CD14-positive monocyte (primary cell): ENCODE measurements around the gene USP48. TPM values are rescaled to one million over a fixed set of nuclear protein-coding genes. Genes with fewer than 3 reads are reported as not detected.

Source experiments
- DNase-seq, 3 donors: peaks; one replicate each; pipeline ENCODE4 v3.0.0-alpha.2; 2011 to 2022
- H2AFZ ChIP-seq: 2 replicates; pipeline ENCODE4 v1.6.0; 2012; ENCODE audit warnings: mild to moderate bottlenecking, low read depth, low read length, inconsistent platforms; ENCODE audit not compliant: insufficient read depth, poor library complexity, severe bottlenecking
- H3K27ac ChIP-seq, 2 donors: 1 replicate in 1 of 2; 2 replicates in 1 of 2; pipeline ENCODE4 v1.5.1; 2012 to 2013; ENCODE audit warnings: low read length in 2 of 2, control low read depth in 1 of 2, inconsistent platforms in 1 of 2, low read depth in 1 of 2, mild to moderate bottlenecking in 1 of 2
- H3K27me3 ChIP-seq, 2 donors: one replicate each; pipeline versions ENCODE4 v1.6.0 to v1.6.1; 2011 to 2013; ENCODE audit warnings: low read length in 2 of 2; ENCODE audit not compliant: control insufficient read depth in 2 of 2, insufficient read depth in 2 of 2
- H3K36me3 ChIP-seq, 2 donors: replicated peaks in 1 of 2; 1 replicate in 1 of 2; 2 replicates in 1 of 2; pipeline versions ENCODE4 v1.5.1 to v1.6.1; 2012 to 2013; ENCODE audit warnings: low read length in 2 of 2, control low read depth in 1 of 2, inconsistent platforms in 1 of 2, mild to moderate bottlenecking in 1 of 2; ENCODE audit not compliant: insufficient read depth in 2 of 2, control insufficient read depth in 1 of 2
- H3K4me1 ChIP-seq, 2 donors: 1 replicate in 1 of 2; 2 replicates in 1 of 2; pipeline versions ENCODE4 v1.5.1 to v1.6.1; 2012 to 2013; ENCODE audit warnings: low read length in 2 of 2, control low read depth in 1 of 2, inconsistent platforms in 1 of 2, mild to moderate bottlenecking in 1 of 2, moderate library complexity in 1 of 2; ENCODE audit not compliant: insufficient read depth in 2 of 2, control insufficient read depth in 1 of 2
- H3K4me2 ChIP-seq: replicated peaks from 2 replicates; pipeline ENCODE3; 2012; ENCODE audit warnings: low read length, moderate library complexity, mild to moderate bottlenecking; ENCODE audit not compliant: poor library complexity, severe bottlenecking; ENCODE audit errors: extremely low read depth
- H3K4me3 ChIP-seq, 3 experiments: fragments of 200-600 bp in 1 of 3; sonication (generic) in 1 of 3; replicated peaks in 1 of 3; 1 replicate in 2 of 3; 2 replicates in 1 of 3; pipeline ENCODE4 v1.5.1; 2011 to 2013; ENCODE audit warnings: low read length in 3 of 3, mild to moderate bottlenecking in 3 of 3, control low read depth in 2 of 3, low read depth in 2 of 3, inconsistent platforms in 1 of 3, moderate library complexity in 1 of 3
- H3K79me2 ChIP-seq: 2 replicates; pipeline ENCODE4 v1.6.0; 2012; ENCODE audit warnings: mild to moderate bottlenecking, control low read depth, inconsistent platforms, low read length, moderate library complexity; ENCODE audit not compliant: insufficient read depth
- H3K9ac ChIP-seq: 2 replicates; pipeline ENCODE4 v1.6.0; 2017; ENCODE audit warnings: low read length, mild to moderate bottlenecking; ENCODE audit not compliant: insufficient read depth, poor library complexity, severe bottlenecking
- H3K9me3 ChIP-seq, 2 donors: replicated peaks in 1 of 2; 1 replicate in 1 of 2; 2 replicates in 1 of 2; pipeline versions ENCODE4 v1.5.1 to v1.6.1; 2012 to 2013; ENCODE audit warnings: low read length in 2 of 2, control low read depth in 1 of 2; ENCODE audit not compliant: control insufficient read depth in 1 of 2, insufficient read depth in 1 of 2
- H4K20me1 ChIP-seq: 2 replicates; pipeline ENCODE4 v1.6.0; 2012; ENCODE audit warnings: mild to moderate bottlenecking, low read length, control low read depth, moderate library complexity; ENCODE audit not compliant: insufficient read depth
- H3K27ac Mint-ChIP-seq, 7 donors: one replicate each; pipeline ENCODE4 v1.8.0; 2020; ENCODE audit warnings: mild to moderate bottlenecking in 7 of 7, mixed read lengths in 7 of 7, moderate library complexity in 6 of 7, inconsistent platforms in 2 of 7
- H3K27me3 Mint-ChIP-seq, 3 donors: one replicate each; pipeline ENCODE4 v1.8.0; 2021 to 2022; ENCODE audit warnings: low read depth in 3 of 3, mild to moderate bottlenecking in 3 of 3, mixed read lengths in 3 of 3, moderate library complexity in 3 of 3, inconsistent platforms in 1 of 3
- H3K36me3 Mint-ChIP-seq, 2 donors: one replicate each; pipeline ENCODE4 v1.8.0; 2020; ENCODE audit warnings: mixed read lengths in 2 of 2, inconsistent platforms in 1 of 2, mild to moderate bottlenecking in 1 of 2
- H3K4me1 Mint-ChIP-seq: one replicate; pipeline ENCODE4 v1.8.0; 2020; ENCODE audit warnings: mild to moderate bottlenecking, mixed read lengths
- H3K4me3 Mint-ChIP-seq, 2 donors: one replicate each; pipeline ENCODE4 v1.8.0; 2020; ENCODE audit warnings: mild to moderate bottlenecking in 2 of 2, mixed read lengths in 2 of 2, moderate library complexity in 1 of 2
- H3K9me3 Mint-ChIP-seq, 7 donors: one replicate each; pipeline ENCODE4 v1.8.0; 2020 to 2022; ENCODE audit warnings: mixed read lengths in 7 of 7, mild to moderate bottlenecking in 6 of 7, moderate library complexity in 6 of 7, inconsistent platforms in 2 of 7
- WGBS: methylation state at CpG from one replicate; pipeline ENCODE4 v1.1.5; 2013; ENCODE audit warnings: missing lambda C conversion rate; ENCODE audit not compliant: insufficient coverage; 5-methylcytosine and 5-hydroxymethylcytosine counted together
- intact Hi-C, 2 donors: fragments of 100-400 bp; cut with micrococcal nuclease; formaldehyde crosslinking; loops; one replicate each; pipeline versions ENCODE4 v1.15.0 to v1.15.1; 2023
- polyA plus RNA-seq, 3 donors: library from polyadenylated mRNA; depleted of rRNA in 1 of 3; unstranded in 2 of 3; stranded (reverse) in 1 of 3; fragments of 300-500 nt in 2 of 3; fragments of >200 nt in 1 of 3; fragmentation: Illumina TruSeq in 2 of 3; gene quantifications; 1 replicate in 2 of 3; 2 replicates in 1 of 3; pipeline ENCODE4 v1.2.3, GENCODE V29; 2012 to 2021
- TF ChIP-seq, protein P1 (sequence below): fragments of 200-600 bp; IDR thresholded peaks from one replicate; pipeline ENCODE4 v1.8.0; 2022; ENCODE audit warnings: antibody characterized with exemption, mild to moderate bottlenecking

USP48 gene
- polyA plus RNA-seq, 3 donors = 26.5 to 40.2 (median 34.3) TPM

DNA sequence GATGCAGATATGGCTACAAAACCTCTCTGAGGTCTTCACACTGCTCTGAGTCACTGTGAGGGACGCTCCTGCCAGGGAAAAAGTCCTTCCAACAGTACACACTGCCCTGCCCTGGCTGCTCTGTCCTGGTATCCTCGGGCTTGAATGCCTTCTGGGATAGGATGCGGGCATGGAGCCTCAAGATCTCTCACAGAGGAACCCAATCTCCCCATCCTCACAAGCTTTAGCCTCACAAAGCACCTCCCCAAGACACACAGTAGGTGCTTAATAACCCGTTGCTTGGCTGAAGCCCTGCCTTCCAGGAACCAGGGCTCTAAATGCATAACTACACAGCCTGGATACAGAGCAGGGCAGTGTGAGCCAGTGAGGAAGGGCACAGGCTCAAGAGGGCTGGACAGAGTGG, 123.0 kb downstream of the USP48 start:
- 53% methylated on average over 3 of the region's 4 CpGs for WGBS
- Histone ChIP-seq H3K4me2 (no peak overlapping the region), H3K27me3 (peaks cover 6 to 13% of the 10 kb centered on the region in 2 donors)

DNA sequence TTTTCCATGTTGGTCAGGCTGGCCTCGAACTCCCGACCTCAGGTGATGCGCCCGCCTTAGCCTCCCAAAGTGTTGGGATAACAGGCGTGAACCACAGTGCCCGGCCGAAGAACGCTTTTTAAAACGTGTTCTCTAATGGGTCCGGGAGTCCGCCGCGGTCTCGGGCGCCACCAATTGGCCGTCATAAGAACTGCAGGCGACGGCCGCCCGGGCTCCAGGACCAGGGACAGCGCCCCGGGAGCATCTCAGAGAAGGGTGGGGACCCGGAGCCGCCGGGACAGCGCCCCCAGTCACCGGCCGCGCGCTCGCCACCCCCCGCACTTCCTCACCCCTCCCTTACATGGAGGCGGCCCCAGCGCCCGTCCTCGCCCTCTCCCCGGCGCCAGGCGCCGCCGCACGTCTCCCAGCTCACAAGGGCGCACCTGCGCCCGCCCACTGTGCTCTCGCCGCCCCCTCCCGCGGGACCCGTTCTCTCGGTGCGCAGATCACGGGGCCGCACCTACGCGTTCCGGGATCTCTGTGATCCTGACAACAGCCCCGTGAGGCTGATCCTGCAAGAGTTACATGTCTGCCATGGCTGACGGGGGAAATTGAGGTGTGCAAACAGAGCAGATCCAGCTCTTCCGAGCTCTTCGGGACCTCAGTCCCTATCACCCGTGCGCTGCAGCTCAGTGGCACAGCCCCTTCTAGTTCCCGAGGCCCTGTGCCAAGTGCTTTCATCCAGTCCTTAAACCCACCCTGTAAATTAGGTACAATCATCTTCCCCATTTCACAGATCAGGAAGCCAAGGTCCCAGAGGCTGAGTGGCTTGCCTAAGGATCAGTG, 123.6 kb downstream of the USP48 start:
- peaks cover 6 to 15% of the 10 kb centered on the region in 2 donors for H3K27me3 ChIP-seq
- TF ChIP-seq, protein P1, sequence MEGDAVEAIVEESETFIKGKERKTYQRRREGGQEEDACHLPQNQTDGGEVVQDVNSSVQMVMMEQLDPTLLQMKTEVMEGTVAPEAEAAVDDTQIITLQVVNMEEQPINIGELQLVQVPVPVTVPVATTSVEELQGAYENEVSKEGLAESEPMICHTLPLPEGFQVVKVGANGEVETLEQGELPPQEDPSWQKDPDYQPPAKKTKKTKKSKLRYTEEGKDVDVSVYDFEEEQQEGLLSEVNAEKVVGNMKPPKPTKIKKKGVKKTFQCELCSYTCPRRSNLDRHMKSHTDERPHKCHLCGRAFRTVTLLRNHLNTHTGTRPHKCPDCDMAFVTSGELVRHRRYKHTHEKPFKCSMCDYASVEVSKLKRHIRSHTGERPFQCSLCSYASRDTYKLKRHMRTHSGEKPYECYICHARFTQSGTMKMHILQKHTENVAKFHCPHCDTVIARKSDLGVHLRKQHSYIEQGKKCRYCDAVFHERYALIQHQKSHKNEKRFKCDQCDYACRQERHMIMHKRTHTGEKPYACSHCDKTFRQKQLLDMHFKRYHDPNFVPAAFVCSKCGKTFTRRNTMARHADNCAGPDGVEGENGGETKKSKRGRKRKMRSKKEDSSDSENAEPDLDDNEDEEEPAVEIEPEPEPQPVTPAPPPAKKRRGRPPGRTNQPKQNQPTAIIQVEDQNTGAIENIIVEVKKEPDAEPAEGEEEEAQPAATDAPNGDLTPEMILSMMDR = peak; percentile 93
- H3K79me2 ChIP-seq = no peaks in the 10 kb centered on the region
- H3K27ac ChIP-seq = no peak overlapping the region
- no peaks in the 10 kb centered on the region for H3K9me3 ChIP-seq
- H4K20me1 ChIP-seq = no peaks in the 10 kb centered on the region
- peaks cover 20 to 43% (median 32%) of the 10 kb centered on the region in 3 donors for H3K27me3 Mint-ChIP-seq
- no peaks in the 10 kb centered on the region for H3K36me3 Mint-ChIP-seq
- no peaks in the 10 kb centered on the region for H3K9me3 Mint-ChIP-seq
- intact Hi-C loops = no loop called here
- H3K9ac ChIP-seq = no peak overlapping the region
- no peak overlapping the region for H3K4me3 ChIP-seq
- no peaks in the 10 kb centered on the region for H3K36me3 ChIP-seq
- H3K27ac Mint-ChIP-seq = peak overlapping the region in 1 of 7 donors; percentile 65
- 3% methylated on average over 60 of the region's 64 CpGs for WGBS
- H3K4me3 Mint-ChIP-seq = peak overlapping the region in 1 of 2 donors; percentile 76
- no peak overlapping the region for H2AFZ ChIP-seq
- no peak overlapping the region for H3K4me2 ChIP-seq
- peaks cover 0 to 13% of the 10 kb centered on the region in 2 donors for H3K4me1 ChIP-seq
- DNase-seq = peak; percentile 49 to 60 (median 51)
- peaks cover 11% of the 10 kb centered on the region for H3K4me1 Mint-ChIP-seq

More for the DNA sequence above, 123.0 kb downstream of the USP48 start:
- H3K4me3 Mint-ChIP-seq = peak overlapping the region in 1 of 2 donors; percentile 76
- H3K36me3 ChIP-seq = no peaks in the 10 kb centered on the region
- H3K4me1 ChIP-seq = peaks cover 0 to 13% of the 10 kb centered on the region in 2 donors
- H3K27ac ChIP-seq = no peak overlapping the region
- H3K27ac Mint-ChIP-seq = no peak overlapping the region
- intact Hi-C loops = no loop called here
- H2AFZ ChIP-seq = no peak overlapping the region
- peaks cover 13% of the 10 kb centered on the region for H3K4me1 Mint-ChIP-seq
- H3K79me2 ChIP-seq = no peaks in the 10 kb centered on the region
- TF ChIP-seq, protein P1 = no peak
- no peaks in the 10 kb centered on the region for H3K9me3 ChIP-seq
- H4K20me1 ChIP-seq = no peaks in the 10 kb centered on the region
- no peak overlapping the region for H3K4me3 ChIP-seq
- peaks cover 16 to 38% (median 28%) of the 10 kb centered on the region in 3 donors for H3K27me3 Mint-ChIP-seq
- no peaks in the 10 kb centered on the region for H3K9me3 Mint-ChIP-seq
- no peaks in the 10 kb centered on the region for H3K36me3 Mint-ChIP-seq
- no peak for DNase-seq
- H3K9ac ChIP-seq = no peak overlapping the region
